HepG2 (cell line): ENCODE data around the gene CUL9. TPM values are rescaled to one million over a fixed set of nuclear protein-coding genes. Genes with fewer than 3 reads are reported as not detected.

Experiments
- CTCF ChIP-seq: sonication (generic); formaldehyde crosslinking; IDR thresholded peaks from 2 replicates; pipeline ENCODE4 v1.5.0; 2020; ENCODE audit warnings: mild to moderate bottlenecking, missing genetic modification reagents, moderate library complexity
- FOXO4 ChIP-seq: sonication (generic); formaldehyde crosslinking; conservative IDR thresholded peaks from 2 replicates; pipeline ENCODE4 v1.8.1; 2023; ENCODE audit warnings: missing genetic modification reagents
- NFATC3 ChIP-seq: sonication (generic); formaldehyde crosslinking; IDR thresholded peaks from 2 replicates; pipeline ENCODE4 v1.5.1; 2020; ENCODE audit warnings: mild to moderate bottlenecking, missing genetic modification reagents
- NFE2L1 ChIP-seq: sonication (generic); formaldehyde crosslinking; IDR thresholded peaks from 2 replicates; pipeline ENCODE4 v1.4.0; 2020; ENCODE audit warnings: missing genetic modification reagents, mild to moderate bottlenecking, borderline replicate concordance
- SP2 ChIP-seq: sonication (generic); formaldehyde crosslinking; IDR thresholded peaks from 2 replicates; pipeline ENCODE4 v1.5.1; 2020; ENCODE audit warnings: mild to moderate bottlenecking, missing genetic modification reagents
- ZNF280B ChIP-seq: sonication (generic); formaldehyde crosslinking; IDR thresholded peaks from 2 replicates; pipeline ENCODE4 v1.5.0; 2020; ENCODE audit warnings: missing genetic modification reagents, mild to moderate bottlenecking, borderline replicate concordance
- ZNF432 ChIP-seq: sonication (generic); formaldehyde crosslinking; IDR thresholded peaks from 2 replicates; pipeline ENCODE4 v1.5.0; 2020; ENCODE audit warnings: missing genetic modification reagents, mild to moderate bottlenecking, borderline replicate concordance
- ZNF570 ChIP-seq: sonication (generic); formaldehyde crosslinking; IDR thresholded peaks from 2 replicates; pipeline ENCODE4 v1.4.0; 2020; ENCODE audit warnings: mild to moderate bottlenecking, missing genetic modification reagents, borderline replicate concordance
- polyA plus RNA-seq, 8 experiments: library from polyadenylated mRNA; depleted of rRNA in 3 of 8; stranded (reverse) in 7 of 8; unstranded in 1 of 8; fragments of >200 nt; fragmentation: Illumina TruSeq in 4 of 8; extraction: Trizol in 4 of 8; gene quantifications; 2 replicates each; pipeline versions ENCODE4 v1.2.1 to v1.2.3, GENCODE V29; 2011 to 2016; ENCODE audit warnings: low read depth in 4 of 8, missing spikeins in 1 of 8, mixed read lengths in 1 of 8; ENCODE audit not compliant: insufficient read depth in 1 of 8
- total RNA-seq, 5 experiments: library from RNA; depleted of rRNA; stranded (reverse); fragments of >200 nt; fragmentation: Illumina TruSeq; extraction: Trizol; gene quantifications; 2 replicates each; pipeline ENCODE4 v1.2.3, GENCODE V29; 2016; ENCODE audit warnings: low read depth in 1 of 5
- TF ChIP-seq, protein P1 (sequence below): sonication (generic); formaldehyde crosslinking; IDR thresholded peaks from 2 replicates; pipeline ENCODE4 v1.8.1; 2023; ENCODE audit warnings: mild to moderate bottlenecking, missing genetic modification reagents
- TF ChIP-seq, protein P2 (sequence below): sonication (generic); formaldehyde crosslinking; conservative IDR thresholded peaks from 2 replicates; pipeline ENCODE4 v1.5.0; 2020; ENCODE audit warnings: missing genetic modification reagents
- TF ChIP-seq, protein P3 (sequence below): sonication (generic); formaldehyde crosslinking; IDR thresholded peaks from 2 replicates; pipeline ENCODE4 v1.4.0; 2020; ENCODE audit warnings: missing genetic modification reagents

CUL9 gene
- total and polyA plus RNA-seq, 2 of the 13 experiments (the other 11 are each of a cell fraction or from before 2014, with no cell fraction given): 11.4 to 13.7 TPM

GRCh38 chr6:43170417-43170930, 11.5 kb upstream of the CUL9 start (continued):
- 0 out of 2 replicates have a peak, but pooled peaks have one; percentile 15 for TF ChIP-seq NFE2L1
- 0 out of 2 replicates have a peak, but pooled peaks have one; percentile 20 for TF ChIP-seq ZNF570
- 0 out of 2 replicates have a peak, but pooled peaks have one; percentile 4 for TF ChIP-seq CTCF (CRISPR knock-in tag)
- TF ChIP-seq, protein P1, sequence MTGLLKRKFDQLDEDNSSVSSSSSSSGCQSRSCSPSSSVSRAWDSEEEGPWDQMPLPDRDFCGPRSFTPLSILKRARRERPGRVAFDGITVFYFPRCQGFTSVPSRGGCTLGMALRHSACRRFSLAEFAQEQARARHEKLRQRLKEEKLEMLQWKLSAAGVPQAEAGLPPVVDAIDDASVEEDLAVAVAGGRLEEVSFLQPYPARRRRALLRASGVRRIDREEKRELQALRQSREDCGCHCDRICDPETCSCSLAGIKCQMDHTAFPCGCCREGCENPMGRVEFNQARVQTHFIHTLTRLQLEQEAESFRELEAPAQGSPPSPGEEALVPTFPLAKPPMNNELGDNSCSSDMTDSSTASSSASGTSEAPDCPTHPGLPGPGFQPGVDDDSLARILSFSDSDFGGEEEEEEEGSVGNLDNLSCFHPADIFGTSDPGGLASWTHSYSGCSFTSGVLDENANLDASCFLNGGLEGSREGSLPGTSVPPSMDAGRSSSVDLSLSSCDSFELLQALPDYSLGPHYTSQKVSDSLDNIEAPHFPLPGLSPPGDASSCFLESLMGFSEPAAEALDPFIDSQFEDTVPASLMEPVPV (CRISPR knock-in tag): peak; percentile 68; the same call in 1 of the 2 replicates
- TF ChIP-seq ZNF280B (CRISPR knock-in tag): peak; percentile 80; the same call in 1 of the 2 replicates
- TF ChIP-seq, protein P2, sequence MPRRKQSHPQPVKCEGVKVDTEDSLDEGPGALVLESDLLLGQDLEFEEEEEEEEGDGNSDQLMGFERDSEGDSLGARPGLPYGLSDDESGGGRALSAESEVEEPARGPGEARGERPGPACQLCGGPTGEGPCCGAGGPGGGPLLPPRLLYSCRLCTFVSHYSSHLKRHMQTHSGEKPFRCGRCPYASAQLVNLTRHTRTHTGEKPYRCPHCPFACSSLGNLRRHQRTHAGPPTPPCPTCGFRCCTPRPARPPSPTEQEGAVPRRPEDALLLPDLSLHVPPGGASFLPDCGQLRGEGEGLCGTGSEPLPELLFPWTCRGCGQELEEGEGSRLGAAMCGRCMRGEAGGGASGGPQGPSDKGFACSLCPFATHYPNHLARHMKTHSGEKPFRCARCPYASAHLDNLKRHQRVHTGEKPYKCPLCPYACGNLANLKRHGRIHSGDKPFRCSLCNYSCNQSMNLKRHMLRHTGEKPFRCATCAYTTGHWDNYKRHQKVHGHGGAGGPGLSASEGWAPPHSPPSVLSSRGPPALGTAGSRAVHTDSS: 0 out of 2 replicates have a peak, but pooled peaks have one; percentile 55
- TF ChIP-seq NFATC3 (CRISPR knock-in tag): no peak
- TF ChIP-seq, protein P3, sequence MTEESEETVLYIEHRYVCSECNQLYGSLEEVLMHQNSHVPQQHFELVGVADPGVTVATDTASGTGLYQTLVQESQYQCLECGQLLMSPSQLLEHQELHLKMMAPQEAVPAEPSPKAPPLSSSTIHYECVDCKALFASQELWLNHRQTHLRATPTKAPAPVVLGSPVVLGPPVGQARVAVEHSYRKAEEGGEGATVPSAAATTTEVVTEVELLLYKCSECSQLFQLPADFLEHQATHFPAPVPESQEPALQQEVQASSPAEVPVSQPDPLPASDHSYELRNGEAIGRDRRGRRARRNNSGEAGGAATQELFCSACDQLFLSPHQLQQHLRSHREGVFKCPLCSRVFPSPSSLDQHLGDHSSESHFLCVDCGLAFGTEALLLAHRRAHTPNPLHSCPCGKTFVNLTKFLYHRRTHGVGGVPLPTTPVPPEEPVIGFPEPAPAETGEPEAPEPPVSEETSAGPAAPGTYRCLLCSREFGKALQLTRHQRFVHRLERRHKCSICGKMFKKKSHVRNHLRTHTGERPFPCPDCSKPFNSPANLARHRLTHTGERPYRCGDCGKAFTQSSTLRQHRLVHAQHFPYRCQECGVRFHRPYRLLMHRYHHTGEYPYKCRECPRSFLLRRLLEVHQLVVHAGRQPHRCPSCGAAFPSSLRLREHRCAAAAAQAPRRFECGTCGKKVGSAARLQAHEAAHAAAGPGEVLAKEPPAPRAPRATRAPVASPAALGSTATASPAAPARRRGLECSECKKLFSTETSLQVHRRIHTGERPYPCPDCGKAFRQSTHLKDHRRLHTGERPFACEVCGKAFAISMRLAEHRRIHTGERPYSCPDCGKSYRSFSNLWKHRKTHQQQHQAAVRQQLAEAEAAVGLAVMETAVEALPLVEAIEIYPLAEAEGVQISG (CRISPR knock-in tag): peak; percentile 5; the same call in 1 of the 2 replicates
- TF ChIP-seq SP2 (CRISPR knock-in tag): peak; percentile 14; the same call in 1 of the 2 replicates
- no peak for TF ChIP-seq ZNF432 (CRISPR knock-in tag)
- no peak for TF ChIP-seq FOXO4
